HG03432 (cell line): Measurements from ENCODE around the gene MMP23B.
"Not testable (repeated sequence)": the region's sequence is repeated elsewhere in the genome, so short reads cannot be mapped to it uniquely, and the experiment has no call there.

Experiments
- ATAC-seq: cut with Tn5 transposase; IDR thresholded peaks from one replicate; pipeline ENCODE4 v1.9.1; 2021; ENCODE audit warnings: mild to moderate bottlenecking, moderate library complexity; ENCODE audit not compliant: unreplicated experiment

The MMP23B gene

DNA sequence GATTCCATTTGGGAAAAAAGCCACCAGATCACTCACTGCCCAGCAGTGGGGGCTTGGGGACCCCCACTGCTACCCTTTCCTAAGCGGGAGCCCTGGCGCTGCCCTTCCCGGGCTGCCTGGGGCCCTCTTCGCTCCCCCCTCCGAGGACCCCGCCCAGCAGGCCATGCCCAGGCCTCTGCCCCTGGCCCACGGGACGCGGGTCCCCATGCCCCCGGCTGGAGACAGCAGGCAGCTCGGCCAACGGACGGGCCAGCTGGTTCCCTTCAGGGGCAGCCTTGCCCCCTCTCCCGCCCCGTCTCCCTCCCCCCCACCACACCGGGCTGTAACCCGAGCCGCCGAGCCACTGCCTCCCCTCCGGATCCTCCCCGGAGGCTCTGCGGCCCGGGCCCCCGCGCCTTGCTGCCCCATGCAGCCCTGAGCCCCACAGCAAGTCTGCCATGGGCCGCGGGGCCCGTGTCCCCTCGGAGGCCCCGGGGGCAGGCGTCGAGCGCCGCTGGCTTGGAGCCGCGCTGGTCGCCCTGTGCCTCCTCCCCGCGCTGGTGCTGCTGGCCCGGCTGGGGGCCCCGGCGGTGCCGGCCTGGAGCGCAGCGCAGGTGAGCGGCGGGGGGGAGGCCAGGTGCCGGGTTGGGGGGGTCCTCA, at the start of gene MMP23B:
Gene MMP23B (plus strand): TSS at position 392 of the 639 bp plus-strand sequence. CDS start 46 bp downstream, at position 438.
- no peak for ATAC-seq

DNA sequence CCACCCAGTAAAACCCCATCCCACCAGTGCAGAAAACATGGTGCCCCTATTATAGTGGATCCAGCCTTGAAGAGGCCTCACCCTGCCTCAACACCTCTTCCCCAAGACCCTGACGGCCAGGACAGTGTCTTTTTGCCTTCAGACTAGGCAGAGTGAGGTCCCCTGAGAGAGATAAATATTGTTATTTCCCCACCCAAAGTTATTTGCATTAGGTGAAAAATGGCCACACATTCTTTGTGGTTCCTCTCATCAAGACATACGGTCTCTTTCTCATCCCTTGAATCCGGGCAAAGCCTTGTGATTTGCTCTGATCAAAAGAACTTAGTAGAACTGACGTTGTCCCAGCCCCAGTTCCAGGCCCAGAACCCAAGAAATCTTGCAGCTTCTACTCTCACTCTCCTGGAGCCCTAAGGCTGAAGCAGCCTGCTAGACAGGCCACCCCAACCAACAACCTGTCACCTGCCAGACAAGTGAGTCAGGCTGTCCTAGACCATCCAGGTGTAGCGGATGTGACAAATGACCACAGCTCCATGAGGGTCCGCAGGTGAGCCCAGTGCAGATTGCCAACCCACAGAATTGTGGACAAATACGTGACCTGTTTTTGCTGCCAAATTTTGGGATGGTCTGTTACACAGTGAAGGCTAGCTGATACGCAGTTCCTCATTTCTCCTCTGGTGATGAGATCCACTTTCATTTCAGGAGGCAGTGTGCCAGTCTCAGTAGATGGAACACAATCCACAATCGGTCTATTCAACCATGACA, 49.2 kb upstream of the MMP23B start:
- no peak for ATAC-seq

DNA sequence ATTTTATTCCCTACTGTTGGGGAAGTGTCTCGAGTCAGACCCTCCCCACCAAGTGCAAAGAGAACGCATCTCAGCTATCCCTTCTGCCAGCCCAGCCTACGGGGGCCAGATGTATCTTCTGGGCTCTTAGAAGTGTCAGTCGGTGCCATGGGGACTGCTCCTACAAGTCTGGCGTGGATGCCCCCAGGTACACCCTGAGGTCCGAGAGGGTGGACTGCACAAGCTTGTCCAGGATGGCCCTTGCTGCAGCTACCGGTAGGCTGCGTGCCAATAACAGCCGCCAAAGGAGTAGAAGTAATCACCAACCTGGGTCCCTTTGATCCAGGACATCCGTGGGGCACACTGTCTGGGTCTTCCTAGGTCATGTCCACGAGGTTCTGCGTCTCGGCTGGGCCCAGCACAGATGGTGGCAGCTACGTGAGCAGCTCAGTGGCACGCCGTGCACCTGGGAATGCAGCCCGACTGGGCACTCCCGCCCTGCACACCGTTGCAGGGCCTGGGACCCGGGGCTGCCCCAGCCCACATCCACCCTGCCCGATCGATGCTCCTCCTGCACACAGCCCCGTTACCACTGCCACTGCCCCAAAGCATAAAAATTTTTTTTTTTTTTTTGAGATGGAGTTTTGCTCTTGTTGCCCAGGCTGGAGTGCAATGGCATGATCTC, 48.5 kb upstream of the MMP23B start:
- no peak for ATAC-seq

DNA sequence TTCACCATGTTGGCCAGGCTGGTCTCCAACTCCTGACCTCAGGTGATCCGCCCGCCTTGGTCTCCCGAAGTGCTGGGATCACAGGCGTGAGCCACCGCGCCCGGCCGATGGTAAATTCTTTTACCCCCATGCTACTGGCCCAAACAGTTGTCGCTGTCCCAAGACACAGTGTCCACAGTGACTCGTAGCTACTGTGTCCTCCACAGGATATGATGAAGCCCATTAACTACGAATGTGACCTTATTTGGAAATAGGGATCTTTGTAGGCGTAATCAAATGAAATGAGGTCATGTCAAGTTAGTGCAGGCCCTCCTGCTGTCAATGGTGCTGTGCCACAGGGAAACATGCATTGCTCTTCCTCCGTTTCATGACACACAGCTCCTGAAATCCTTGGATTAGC, 40.5 kb upstream of the MMP23B start:
- ATAC-seq = no peak

DNA sequence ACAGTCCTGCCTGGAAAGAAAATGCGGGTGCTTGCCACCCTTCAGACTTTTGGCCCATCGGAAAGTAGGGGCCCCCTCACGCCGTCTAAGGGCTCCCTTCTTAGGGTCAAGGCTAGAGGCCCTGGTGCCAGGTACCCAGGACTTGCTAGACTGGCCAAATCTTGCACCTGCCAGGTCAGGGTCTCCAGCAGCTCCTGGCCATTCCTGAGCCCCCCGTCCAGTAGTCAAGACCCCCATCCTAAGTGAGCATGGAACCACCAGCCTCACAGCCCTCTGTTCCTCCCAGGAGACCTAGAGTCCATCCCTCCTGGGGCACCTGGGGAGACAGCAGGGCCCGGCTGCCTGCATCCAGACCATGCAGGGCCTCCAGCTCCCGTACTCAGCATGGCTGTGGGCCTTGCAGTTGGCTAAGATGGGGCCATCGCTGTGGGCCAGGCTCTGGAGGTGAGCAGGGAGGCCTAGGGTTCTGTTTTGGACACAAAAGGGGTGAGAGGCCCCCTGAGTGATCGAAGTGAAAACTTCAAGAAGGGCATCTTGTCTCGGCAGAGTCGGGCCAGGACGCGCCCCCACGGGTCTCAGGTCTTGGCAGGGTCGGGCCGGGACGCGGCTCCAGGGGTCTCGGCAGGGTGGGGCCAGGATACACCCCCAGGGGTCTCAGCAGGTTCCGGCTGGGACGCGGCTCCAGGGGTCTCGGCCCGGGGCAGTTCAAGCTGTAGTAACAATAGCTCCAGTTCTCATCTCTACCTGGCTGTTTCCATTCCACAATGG, 38.0 kb upstream of the MMP23B start:
- no peak for ATAC-seq

DNA sequence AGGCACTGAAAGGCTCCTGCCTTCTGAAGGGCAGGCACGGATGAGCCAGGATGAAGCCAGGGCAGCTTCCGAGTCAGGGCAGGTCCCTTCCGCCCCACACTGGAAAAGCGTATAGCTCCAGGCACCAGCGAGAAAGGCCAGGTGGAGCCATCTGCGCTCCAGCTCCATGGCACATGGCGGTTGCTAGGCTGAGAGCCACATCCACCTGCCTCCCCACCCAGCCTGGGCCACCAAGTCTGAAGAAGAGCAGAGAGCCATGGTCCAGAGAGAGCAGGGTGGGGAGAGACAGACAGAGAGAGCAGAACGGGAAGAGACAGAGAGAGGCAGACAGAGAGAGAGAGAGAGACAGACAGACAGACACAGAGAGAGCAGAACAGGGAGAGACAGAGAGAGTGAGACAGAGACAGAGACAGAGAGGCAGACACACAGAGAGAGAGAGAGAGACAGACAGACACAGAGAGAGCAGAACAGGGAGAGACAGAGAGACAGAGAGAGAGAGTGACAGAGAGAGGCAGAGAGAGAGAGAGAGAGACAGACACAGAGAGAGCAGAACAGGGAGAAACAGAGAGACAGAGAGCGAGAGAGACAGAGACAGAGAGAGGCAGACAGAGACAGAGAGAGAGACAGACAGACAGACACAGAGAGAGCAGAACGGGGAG, 37.2 kb upstream of the MMP23B start:
- ATAC-seq = no peak

DNA sequence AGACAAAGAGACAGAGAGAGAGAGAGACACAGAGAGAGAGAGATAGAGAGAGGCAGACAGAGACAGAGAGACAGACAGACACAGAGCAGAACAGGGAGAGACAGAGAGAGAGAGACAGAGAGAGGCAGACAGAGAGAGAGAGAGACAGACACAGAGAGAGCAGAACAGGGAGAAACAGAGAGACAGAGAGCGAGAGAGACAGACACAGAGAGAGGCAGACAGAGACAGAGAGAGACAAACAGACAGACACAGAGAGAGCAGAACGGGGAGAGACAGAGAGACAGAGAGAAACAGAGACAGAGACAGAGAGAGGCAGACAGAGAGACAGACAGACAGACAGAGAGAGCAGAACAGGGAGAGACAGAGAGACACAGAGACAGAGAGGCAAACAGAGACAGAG, 36.6 kb upstream of the MMP23B start:
- not testable (repeated sequence) for ATAC-seq

DNA sequence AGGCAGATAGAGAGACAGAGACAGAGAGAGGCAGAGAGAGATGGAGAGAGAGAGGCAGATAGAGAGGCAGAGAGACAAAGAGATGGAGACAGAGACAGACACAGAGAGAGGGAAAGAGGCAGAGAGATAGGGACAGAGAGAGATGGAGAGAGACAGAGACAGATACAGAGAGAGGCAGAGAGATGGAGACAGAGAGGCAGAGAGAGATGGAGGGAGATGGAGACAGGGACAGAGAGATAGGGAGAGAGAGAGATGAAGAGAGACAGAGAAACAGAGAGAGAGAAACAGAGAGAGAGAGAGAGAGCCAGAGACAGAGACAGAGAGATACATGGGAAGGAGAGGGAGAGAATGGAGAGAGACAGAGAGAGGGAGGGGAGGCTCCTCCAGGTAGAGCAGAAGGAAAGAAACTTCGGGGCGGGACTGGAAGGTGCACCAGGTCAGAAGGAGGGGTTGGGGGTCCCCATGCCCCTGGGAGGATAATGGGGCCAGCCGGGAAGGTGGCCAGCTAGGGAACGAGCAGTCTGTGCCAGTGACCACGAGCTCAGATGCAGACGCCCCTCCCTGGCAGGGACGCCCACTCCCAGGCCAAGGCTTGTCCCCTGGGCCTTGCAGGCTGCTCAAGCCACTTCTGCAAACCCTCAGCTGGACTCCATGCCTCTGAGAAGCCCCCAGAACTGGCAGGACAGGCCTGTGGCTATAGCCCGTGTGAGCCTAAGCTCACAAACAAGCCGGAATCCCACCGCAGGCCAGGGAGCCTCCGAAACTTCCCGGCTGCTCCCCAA, 35.3 kb upstream of the MMP23B start:
- ATAC-seq = no peak

DNA sequence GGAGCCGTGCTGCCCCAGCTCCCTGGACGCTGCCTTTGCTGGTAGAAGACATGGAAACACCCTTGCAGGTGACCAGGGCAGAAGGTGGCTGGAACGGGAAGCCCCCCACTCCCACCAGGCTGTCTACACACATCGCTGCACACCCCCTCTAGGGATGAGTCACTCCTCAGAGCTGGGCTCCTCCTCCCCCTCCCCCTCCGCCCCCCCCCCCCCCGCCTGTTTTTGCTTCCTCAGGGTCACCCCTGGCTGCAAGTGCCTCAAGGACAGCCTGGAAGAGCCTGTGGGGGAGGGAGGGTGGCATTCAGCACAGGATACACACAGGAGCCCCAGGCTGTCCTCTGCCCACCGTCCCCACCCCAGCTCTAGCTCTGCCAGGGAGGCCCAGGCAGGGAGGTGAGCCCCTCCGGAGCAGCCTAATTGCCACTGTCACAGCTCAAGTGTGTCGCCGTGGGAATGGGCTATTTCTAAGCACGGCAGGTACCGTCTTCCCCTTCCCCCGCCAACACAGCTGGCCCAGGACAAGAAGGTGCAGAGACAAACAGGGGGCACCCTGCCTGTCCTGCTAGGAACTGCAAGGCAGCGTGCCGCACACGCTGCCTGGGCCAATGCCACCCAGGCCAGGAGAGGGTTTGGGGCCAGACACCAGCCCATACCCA, 34.6 kb upstream of the MMP23B start:
- no peak for ATAC-seq

DNA sequence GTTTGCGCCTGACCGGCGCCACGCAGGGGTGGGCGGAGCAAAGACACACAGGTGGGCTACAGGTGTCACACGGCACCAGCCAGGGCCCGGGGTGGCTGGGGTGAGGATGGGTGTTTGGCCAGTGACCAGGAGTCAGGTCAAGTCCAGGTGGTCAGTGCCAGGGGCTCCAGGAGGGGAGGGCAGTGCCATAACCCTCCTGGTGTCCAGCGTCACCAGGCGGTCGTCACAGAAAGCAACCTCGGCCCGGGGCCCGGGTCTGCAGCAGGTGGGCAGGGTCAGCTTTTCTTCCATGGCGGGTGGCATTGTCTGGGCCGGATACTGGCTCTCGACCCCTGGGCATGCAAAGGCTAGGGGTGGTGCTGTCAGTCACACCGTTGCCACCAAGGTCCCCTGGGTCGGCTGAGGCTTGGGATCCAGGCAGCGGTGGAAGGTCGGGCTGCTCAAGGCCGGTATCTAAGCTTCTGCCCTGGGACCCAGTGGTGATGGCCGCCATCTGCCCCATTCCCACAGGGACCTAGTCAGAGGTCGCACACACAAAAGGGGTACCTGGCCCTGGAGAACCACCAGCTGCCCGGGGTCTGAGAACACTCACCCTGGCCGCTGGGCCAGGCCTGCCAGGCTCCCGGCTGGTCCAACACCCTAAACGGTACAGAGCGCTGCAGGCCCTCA, 33.8 kb upstream of the MMP23B start:
- ATAC-seq = no peak

DNA sequence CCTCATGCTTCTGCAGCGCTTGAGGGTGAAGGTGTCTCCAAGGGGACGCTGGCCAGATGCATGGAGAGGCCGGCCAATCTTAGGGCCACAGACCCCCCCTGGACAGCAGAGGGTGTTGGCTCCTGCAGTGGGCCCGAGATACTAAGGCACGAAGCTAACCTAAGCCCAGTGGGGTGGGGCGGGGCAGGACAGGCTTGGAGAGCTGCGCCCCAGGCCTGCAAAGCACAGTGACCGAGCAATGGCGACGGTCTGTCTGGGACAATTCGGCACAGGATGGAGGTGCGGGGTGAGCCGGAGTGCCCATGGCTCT, 33.3 kb upstream of the MMP23B start:
- no peak for ATAC-seq

DNA sequence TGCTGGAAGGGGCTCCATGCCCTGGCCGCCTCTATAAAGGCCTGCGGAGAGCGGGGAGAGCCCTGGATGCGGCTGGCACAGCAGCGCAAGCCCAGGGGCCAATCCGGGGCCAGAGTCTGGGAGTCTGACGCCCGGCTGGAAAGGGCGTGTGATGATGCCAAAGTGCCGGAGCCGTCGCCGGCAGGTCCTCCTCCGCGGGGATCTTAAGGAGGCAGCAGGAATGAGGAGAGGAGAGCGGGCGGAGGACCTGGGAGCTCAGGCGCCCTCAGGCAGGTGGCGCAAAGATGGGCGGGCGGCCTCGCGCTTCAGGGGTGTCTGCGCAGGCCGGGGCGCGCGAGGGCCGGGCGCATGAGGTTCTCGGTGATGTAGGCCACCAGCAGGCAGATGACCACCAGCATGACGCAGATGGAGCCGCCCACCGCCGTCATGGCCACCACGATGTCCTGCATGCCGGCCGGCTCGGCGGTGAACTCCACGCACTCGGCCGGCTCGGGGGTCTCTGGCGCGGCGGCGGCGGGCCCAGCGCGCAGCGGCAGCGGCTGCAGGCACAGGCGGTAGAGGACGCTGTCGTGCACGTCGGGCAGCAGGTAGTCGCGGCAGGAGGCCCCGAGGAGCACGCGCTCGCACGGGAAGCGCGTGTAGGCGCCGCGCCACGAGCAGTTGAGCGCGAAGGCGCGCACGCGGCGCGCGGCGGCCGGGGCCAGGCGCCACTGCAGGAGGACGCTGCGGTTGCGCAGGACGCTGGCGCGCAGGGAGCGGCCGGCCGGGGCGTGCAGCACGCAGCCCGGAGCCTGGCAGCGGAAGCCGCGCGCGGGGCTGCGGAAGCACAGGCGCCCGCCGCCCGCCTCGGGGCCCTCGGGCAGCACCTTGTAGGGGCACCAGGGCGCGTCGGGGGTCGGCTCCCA, 32.7 kb upstream of the MMP23B start:
- no peak for ATAC-seq

DNA sequence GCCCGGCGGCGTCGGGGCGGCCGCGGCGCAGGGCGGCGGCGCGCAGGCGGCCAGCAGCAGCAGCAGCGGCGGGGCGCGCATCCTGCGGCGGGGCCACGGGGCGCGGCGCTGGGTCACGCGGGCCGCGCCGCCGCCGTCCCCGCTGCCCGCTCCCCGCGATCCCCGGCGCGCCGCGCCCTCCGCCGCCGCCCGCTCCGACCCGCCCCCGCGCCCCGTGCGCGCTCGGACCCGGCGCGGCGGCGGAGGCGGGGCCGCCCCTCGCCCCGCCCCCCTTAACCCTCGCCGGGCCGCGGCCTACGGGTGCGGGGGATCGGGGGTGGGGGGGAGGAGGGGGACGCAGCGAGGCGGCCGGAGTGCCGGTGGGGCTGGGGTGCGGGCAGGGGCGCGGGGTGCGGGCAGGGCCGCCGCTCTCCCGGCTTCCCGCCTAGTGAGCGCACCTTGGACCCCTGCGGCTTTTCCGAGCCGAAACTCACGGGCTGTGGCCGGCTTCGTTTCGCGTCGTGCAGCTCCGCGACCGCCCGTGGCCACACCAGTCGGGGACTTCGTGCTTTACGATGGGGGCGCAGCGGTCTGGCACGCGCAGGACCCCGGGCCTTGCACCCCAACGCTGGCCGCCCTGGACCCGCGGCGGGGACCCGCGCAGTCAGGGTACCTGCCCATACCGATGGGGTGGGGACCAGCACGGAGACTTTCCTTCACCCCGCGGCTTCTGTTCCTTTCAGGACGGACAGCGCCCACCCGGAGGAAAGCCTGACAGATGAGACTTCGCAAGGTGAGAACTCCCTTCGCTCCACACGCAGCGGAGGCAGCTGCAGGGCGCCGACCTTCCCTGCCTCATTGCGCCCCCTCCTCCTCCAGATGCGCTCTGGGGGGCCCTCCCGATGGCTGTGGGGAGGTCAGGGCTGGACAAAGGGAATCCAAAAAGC, 31.8 kb upstream of the MMP23B start, which contains the start of gene FNDC10:
Gene FNDC10 (minus strand): TSS at position 201 of the 926 bp plus-strand sequence. CDS start 120 bp downstream, at position 81.
- ATAC-seq = no peak

DNA sequence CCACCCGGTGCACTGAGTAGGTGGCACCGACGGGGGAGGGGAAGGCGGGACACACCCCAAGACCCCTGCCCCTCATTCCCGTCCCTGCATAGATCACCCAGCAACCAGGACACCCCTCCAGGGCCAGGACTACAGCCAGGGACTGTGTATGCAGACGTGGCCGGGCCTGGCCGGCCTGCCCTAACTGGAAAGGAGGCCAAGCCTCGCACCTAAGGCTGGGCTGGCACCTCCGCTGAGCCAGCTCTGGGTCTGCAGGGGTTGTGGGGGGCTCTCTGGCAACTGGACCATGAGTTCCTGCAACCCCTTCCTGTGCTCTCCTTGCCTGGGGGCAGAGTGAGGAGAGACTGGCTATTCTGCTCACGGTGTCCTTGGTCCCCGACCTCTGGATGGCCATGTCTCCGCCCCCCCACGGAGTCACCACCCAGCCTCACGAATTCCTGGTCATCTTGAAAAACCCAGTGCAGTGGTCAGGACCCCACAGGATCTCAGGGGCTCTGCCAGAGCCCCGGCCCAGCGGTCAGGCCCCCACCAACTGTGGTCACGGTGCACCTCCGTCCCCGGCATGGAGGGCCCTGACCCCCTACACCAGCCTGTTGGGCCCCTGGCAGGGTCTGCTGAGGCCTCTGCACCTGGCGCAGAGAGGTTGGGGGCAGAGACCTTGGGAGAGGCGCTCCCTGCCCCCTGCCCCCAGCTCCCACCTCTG, 31.0 kb upstream of the MMP23B start:
- ATAC-seq = no peak

DNA sequence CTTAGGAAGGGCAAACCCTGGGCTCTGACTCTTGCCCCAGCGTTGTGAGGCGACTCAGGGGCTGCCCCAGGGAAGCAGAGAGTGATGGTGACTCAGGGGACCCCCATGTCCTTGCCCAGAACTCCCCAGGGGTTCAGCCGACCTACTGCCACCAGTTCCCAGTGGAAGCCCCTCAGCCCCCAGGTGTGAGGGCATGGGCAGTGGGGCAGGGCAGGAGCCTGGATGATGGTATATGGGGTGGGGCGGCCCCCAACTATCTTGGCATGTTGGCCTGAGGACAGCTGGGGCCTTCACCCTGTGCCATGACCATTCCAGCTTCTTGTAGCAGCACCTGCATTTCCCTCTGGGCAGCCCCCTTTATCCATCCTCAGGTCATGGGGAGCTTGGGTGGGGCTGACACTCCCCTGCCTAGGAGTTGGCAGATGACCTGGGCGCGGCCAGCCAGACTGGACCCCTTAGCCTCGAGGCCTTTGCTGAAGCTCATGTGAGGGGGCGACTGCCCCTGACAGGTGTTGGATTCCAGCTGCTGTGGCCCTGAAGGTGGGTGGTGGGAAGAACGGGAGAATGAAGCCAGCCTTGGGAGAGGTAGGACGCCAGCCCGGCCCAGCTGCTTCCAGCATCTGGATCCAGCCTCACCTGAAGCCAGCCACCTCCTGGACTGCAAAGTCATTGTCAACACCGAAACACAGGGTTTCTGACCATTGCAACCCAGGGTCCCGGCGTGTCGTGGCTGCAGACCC, 30.2 kb upstream of the MMP23B start:
- ATAC-seq = no peak
